ENCODE measurements around the gene SLC25A42.

GRCh38 chr19:19137556-19138108 lies 73.8 kb downstream of the SLC25A42 start:
- TF ChIP-seq POLR2A (IDR thresholded peaks at IDR 0.05) (no peak), CTCF (IDR thresholded peaks at IDR 0.05 in 8 of 11, conservative IDR thresholded peaks at IDR 0.05 in 3 of 11) (no peak)
